Measurements from ENCODE around the gene ROR2.

Gene ROR2

GRCh38 chr9:91711755-91712601, 238.1 kb downstream of the ROR2 start:
- Histone ChIP-seq H3K36me3 (ENCODE audit: insufficient read depth, low read length) (no peaks in the 10 kb centered on the region), H3K27ac (no peak overlapping the region), H3K4me3 (no peak overlapping the region), H3K9ac (ENCODE audit: insufficient read length) (no peak overlapping the region), H3K9me3 (ENCODE audit: low read depth, low read length) (no peaks in the 10 kb centered on the region)
- no peak for DNase-seq (ENCODE audit: low read depth, low spot score)
- TF ChIP-seq FOXP2 (optimal IDR thresholded peaks at IDR 0.05; ENCODE audit: control extremely low read depth, extremely low read length, insufficient read depth): no peak
- no peak for TF ChIP-seq POLR2AphosphoS5 (IDR thresholded peaks at IDR 0.05; ENCODE audit: borderline replicate concordance, low read depth, low read length)
- TF ChIP-seq EZH2 (IDR thresholded peaks at IDR 0.05): no peak

GRCh38 chr9:91710158-91710557, 239.9 kb downstream of the ROR2 start:
- Histone ChIP-seq H3K27ac (no peak overlapping the region), H3K36me3 (ENCODE audit: insufficient read depth, low read length) (no peaks in the 10 kb centered on the region), H3K4me3 (no peak overlapping the region), H3K9me3 (ENCODE audit: low read depth, low read length) (no peaks in the 10 kb centered on the region; the same call in 1 of the 2 replicates), H3K9ac (ENCODE audit: insufficient read length) (no peak overlapping the region)
- no peak for DNase-seq (ENCODE audit: low read depth, low spot score)
- TF ChIP-seq FOXP2 (optimal IDR thresholded peaks at IDR 0.05; ENCODE audit: control extremely low read depth, extremely low read length, insufficient read depth): no peak
- no peak for TF ChIP-seq EZH2 (IDR thresholded peaks at IDR 0.05)
- TF ChIP-seq POLR2AphosphoS5 (IDR thresholded peaks at IDR 0.05; ENCODE audit: borderline replicate concordance, low read depth, low read length): no peak

- DNase-seq (ENCODE audit: low read depth, low spot score): no peak
- Histone ChIP-seq H3K9ac (ENCODE audit: insufficient read length) (no peak overlapping the region), H3K9me3 (ENCODE audit: low read depth, low read length) (no peaks in the 10 kb centered on the region; the same call in 1 of the 2 replicates), H3K4me3 (no peak overlapping the region), H3K27ac (no peak overlapping the region), H3K36me3 (ENCODE audit: insufficient read depth, low read length) (no peaks in the 10 kb centered on the region)
- TF ChIP-seq EZH2 (IDR thresholded peaks at IDR 0.05) (no peak), FOXP2 (optimal IDR thresholded peaks at IDR 0.05; ENCODE audit: control extremely low read depth, extremely low read length, insufficient read depth) (no peak), POLR2AphosphoS5 (IDR thresholded peaks at IDR 0.05; ENCODE audit: borderline replicate concordance, low read depth, low read length) (no peak)
Observed at GRCh38 chr9:91705386-91705785, 244.6 kb downstream of the ROR2 start.

- Histone ChIP-seq H3K4me3 (no peak overlapping the region), H3K9ac (ENCODE audit: insufficient read length) (no peak overlapping the region), H3K9me3 (ENCODE audit: low read depth, low read length) (no peaks in the 10 kb centered on the region; the same call in 1 of the 2 replicates), H3K27ac (no peak overlapping the region), H3K36me3 (ENCODE audit: insufficient read depth, low read length) (no peaks in the 10 kb centered on the region)
- no peak for DNase-seq (ENCODE audit: low read depth, low spot score)
- no peak for TF ChIP-seq FOXP2 (optimal IDR thresholded peaks at IDR 0.05; ENCODE audit: control extremely low read depth, extremely low read length, insufficient read depth)
- no peak for TF ChIP-seq POLR2AphosphoS5 (IDR thresholded peaks at IDR 0.05; ENCODE audit: borderline replicate concordance, low read depth, low read length)
- no peak for TF ChIP-seq EZH2 (IDR thresholded peaks at IDR 0.05)
Observed at GRCh38 chr9:91700475-91700874, 249.6 kb downstream of the ROR2 start.

GRCh38 chr9:91698266-91698665, 251.8 kb downstream of the ROR2 start:
- H3K27ac ChIP-seq: no peak overlapping the region
- no peaks in the 10 kb centered on the region for H3K36me3 ChIP-seq (ENCODE audit: insufficient read depth, low read length)
- no peak for DNase-seq (ENCODE audit: low read depth, low spot score)
- no peak overlapping the region for H3K9ac ChIP-seq (ENCODE audit: insufficient read length)
- H3K4me3 ChIP-seq: no peak overlapping the region
- no peak for TF ChIP-seq FOXP2 (optimal IDR thresholded peaks at IDR 0.05; ENCODE audit: control extremely low read depth, extremely low read length, insufficient read depth)
- no peak for TF ChIP-seq POLR2AphosphoS5 (IDR thresholded peaks at IDR 0.05; ENCODE audit: borderline replicate concordance, low read depth, low read length)
- no peak for TF ChIP-seq EZH2 (IDR thresholded peaks at IDR 0.05)
- H3K9me3 ChIP-seq (ENCODE audit: low read depth, low read length): no peaks in the 10 kb centered on the region

- DNase-seq (ENCODE audit: low read depth, low spot score): no peak
- Histone ChIP-seq H3K36me3 (ENCODE audit: insufficient read depth, low read length) (no peaks in the 10 kb centered on the region), H3K9ac (ENCODE audit: insufficient read length) (no peak overlapping the region), H3K4me3 (no peak overlapping the region), H3K27ac (no peak overlapping the region), H3K9me3 (ENCODE audit: low read depth, low read length) (no peaks in the 10 kb centered on the region)
- TF ChIP-seq POLR2AphosphoS5 (IDR thresholded peaks at IDR 0.05; ENCODE audit: borderline replicate concordance, low read depth, low read length) (no peak), FOXP2 (optimal IDR thresholded peaks at IDR 0.05; ENCODE audit: control extremely low read depth, extremely low read length, insufficient read depth) (no peak), EZH2 (IDR thresholded peaks at IDR 0.05) (no peak)
Observed at GRCh38 chr9:91697201-91697600, 252.8 kb downstream of the ROR2 start.

GRCh38 chr9:91694081-91694870, 255.8 kb downstream of the ROR2 start:
- no peak for DNase-seq (ENCODE audit: low read depth, low spot score)
- H3K4me3 ChIP-seq: no peak overlapping the region
- H3K36me3 ChIP-seq (ENCODE audit: insufficient read depth, low read length): no peaks in the 10 kb centered on the region
- no peak overlapping the region for H3K9ac ChIP-seq (ENCODE audit: insufficient read length)
- TF ChIP-seq EZH2 (IDR thresholded peaks at IDR 0.05) (no peak), FOXP2 (optimal IDR thresholded peaks at IDR 0.05; ENCODE audit: control extremely low read depth, extremely low read length, insufficient read depth) (no peak), POLR2AphosphoS5 (IDR thresholded peaks at IDR 0.05; ENCODE audit: borderline replicate concordance, low read depth, low read length) (no peak)
- H3K9me3 ChIP-seq (ENCODE audit: low read depth, low read length): no peaks in the 10 kb centered on the region
- no peak overlapping the region for H3K27ac ChIP-seq

GRCh38 chr9:91693226-91693625, 256.8 kb downstream of the ROR2 start:
- Histone ChIP-seq H3K9ac (ENCODE audit: insufficient read length) (no peak overlapping the region), H3K4me3 (no peak overlapping the region), H3K9me3 (ENCODE audit: low read depth, low read length) (no peaks in the 10 kb centered on the region), H3K36me3 (ENCODE audit: insufficient read depth, low read length) (no peaks in the 10 kb centered on the region), H3K27ac (no peak overlapping the region)
- TF ChIP-seq FOXP2 (optimal IDR thresholded peaks at IDR 0.05; ENCODE audit: control extremely low read depth, extremely low read length, insufficient read depth) (no peak), EZH2 (IDR thresholded peaks at IDR 0.05) (no peak), POLR2AphosphoS5 (IDR thresholded peaks at IDR 0.05; ENCODE audit: borderline replicate concordance, low read depth, low read length) (no peak)
- DNase-seq (ENCODE audit: low read depth, low spot score): no peak

All from SK-N-MC (cell line).